ENCODE measurements around the gene OGFOD3. TPM values are rescaled to one million over a fixed set of nuclear protein-coding genes. Genes with fewer than 3 reads are reported as not detected.
A peak's percentile ranks its signal among the peaks of the same experiment; 100 is the strongest.

Gene OGFOD3
- total and polyA plus RNA-seq, 2 experiments from 2014 or later = 9.6 to 24.6 TPM

- H3K4me2 ChIP-seq = no peak overlapping the region
- TF ChIP-seq CTCF (conservative IDR thresholded peaks at IDR 0.05; ENCODE audit: low read depth in 2 of 2) (peak; percentile 22 to 54; a peak in 2 of 4 replicates), CREB1 (CRISPR knock-in tag; IDR thresholded peaks at IDR 0.05; ENCODE audit: low read depth) (no peak), NANOG (IDR thresholded peaks at IDR 0.05; ENCODE audit: borderline replicate concordance) (no peak), REST (IDR thresholded peaks at IDR 0.05; ENCODE audit: unreplicated experiment) (no peak), EZH2phosphoT487 (IDR thresholded peaks at IDR 0.05; ENCODE audit: unreplicated experiment) (no peak)
- H3K9me3 Mint-ChIP-seq = no peaks in the 10 kb centered on the region
- H4K20me1 ChIP-seq (replicated peaks; ENCODE audit: insufficient read depth) = no peaks in the 10 kb centered on the region
- no peaks in the 10 kb centered on the region for H3K27me3 ChIP-seq (ENCODE audit: insufficient read depth)
- ATAC-seq (no peak), DNase-seq (ENCODE audit: low spot score) (peak; percentile 56)
- H3K27me3 Mint-ChIP-seq (ENCODE audit: insufficient read depth, low read depth, poor library complexity) = peaks cover 10% of the 10 kb centered on the region
- no peaks in the 10 kb centered on the region for H3K9me2 ChIP-seq (ENCODE audit: insufficient read depth)
- no peaks in the 10 kb centered on the region for H3K79me2 ChIP-seq (replicated peaks; ENCODE audit: insufficient read depth)
- no peak overlapping the region for H3K4me3 ChIP-seq
- no peak overlapping the region for H2AFZ ChIP-seq
- no peak overlapping the region for H3K27ac Mint-ChIP-seq
- peaks cover 4% of the 10 kb centered on the region; the same call in 1 of the 3 replicates for H3K4me1 Mint-ChIP-seq
- no peak overlapping the region for H3K4me3 Mint-ChIP-seq
- no peaks in the 10 kb centered on the region for H3K36me3 ChIP-seq (ENCODE audit: insufficient read depth)
- no peaks in the 10 kb centered on the region for H3K4me1 ChIP-seq (ENCODE audit: insufficient read depth)
- no peaks in the 10 kb centered on the region for H3F3A ChIP-seq (replicated peaks; ENCODE audit: low read depth)
- H3K36me3 Mint-ChIP-seq (ENCODE audit: low read depth) = no peaks in the 10 kb centered on the region
- no peak overlapping the region for H3K27ac ChIP-seq (ENCODE audit: low read depth)
Observed at GRCh38 chr17:82350182-82351030, 68.0 kb downstream of the OGFOD3 start.

GRCh38 chr17:82349287-82349701 is 69.1 kb downstream of the OGFOD3 start:
- no peaks in the 10 kb centered on the region for H3K9me3 Mint-ChIP-seq
- no peak overlapping the region for H3K27ac Mint-ChIP-seq
- Histone ChIP-seq H3K36me3 (ENCODE audit: insufficient read depth) (no peaks in the 10 kb centered on the region), H3F3A (replicated peaks; ENCODE audit: low read depth) (no peaks in the 10 kb centered on the region), H3K4me3 (no peak overlapping the region), H3K9me2 (ENCODE audit: insufficient read depth) (no peaks in the 10 kb centered on the region), H3K27ac (ENCODE audit: low read depth) (no peak overlapping the region), H3K4me2 (no peak overlapping the region), H3K4me1 (ENCODE audit: insufficient read depth) (no peaks in the 10 kb centered on the region), H2AFZ (no peak overlapping the region), H3K79me2 (replicated peaks; ENCODE audit: insufficient read depth) (no peaks in the 10 kb centered on the region), H4K20me1 (replicated peaks; ENCODE audit: insufficient read depth) (no peaks in the 10 kb centered on the region), H3K27me3 (ENCODE audit: insufficient read depth) (no peaks in the 10 kb centered on the region)
- H3K27me3 Mint-ChIP-seq (ENCODE audit: insufficient read depth, low read depth, poor library complexity) = peaks cover 9% of the 10 kb centered on the region
- no peak for DNase-seq (ENCODE audit: low spot score)
- ATAC-seq = no peak
- no peaks in the 10 kb centered on the region for H3K36me3 Mint-ChIP-seq (ENCODE audit: low read depth)
- H3K4me1 Mint-ChIP-seq = peaks cover 4% of the 10 kb centered on the region; the same call in 1 of the 3 replicates
- H3K4me3 Mint-ChIP-seq = no peak overlapping the region
- TF ChIP-seq ZNF114 (CRISPR knock-in tag; IDR thresholded peaks at IDR 0.05) (no peak), ZNF331 (CRISPR knock-in tag; IDR thresholded peaks at IDR 0.05; ENCODE audit: low read depth) (no peak), EZH2 (IDR thresholded peaks at IDR 0.05; ENCODE audit: low read depth, unreplicated experiment) (no peak), REST (IDR thresholded peaks at IDR 0.05; ENCODE audit: unreplicated experiment) (no peak), ETS1 (IDR thresholded peaks at IDR 0.05) (no peak), STAT1 (IDR thresholded peaks at IDR 0.05; ENCODE audit: unreplicated experiment) (no peak)
